ENCODE data around the gene PCSK1N.

The PCSK1N gene

DNA sequence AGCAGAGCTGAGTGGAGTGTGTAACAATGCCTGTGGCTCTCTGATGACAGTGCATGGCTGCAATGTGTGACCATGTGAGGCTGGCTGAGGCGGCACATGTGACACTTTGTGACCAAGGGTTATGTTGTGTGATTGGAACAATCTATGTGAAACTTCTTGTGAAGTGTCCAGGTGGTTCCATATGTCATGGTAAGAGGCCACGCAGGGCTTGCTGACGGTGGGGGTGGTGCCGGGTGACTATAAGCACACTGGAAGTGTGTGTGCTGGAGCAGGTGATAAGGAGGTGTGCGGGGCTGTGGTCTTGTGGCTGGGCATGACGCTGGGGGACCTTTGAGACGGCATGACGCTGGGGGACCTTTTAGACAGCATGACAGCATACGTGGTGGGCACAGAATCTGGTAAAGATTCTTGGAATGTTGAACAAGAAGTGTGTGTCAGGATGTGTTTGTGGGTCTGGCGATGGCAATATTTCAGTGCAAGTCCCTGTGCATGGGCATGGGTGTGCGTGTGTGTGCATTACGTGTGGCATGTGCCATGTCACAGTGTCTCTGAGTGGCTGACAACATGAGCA lies 41.0 kb downstream of the PCSK1N start:
- in situ Hi-C loops (cut with HindIII; ENCODE audit: low pct_unique_long_range_greater_than_20kb, low sequenced_read_pairs) = no loop called here
- no peak for TF ChIP-seq JUND (IDR thresholded peaks at IDR 0.05; ENCODE audit: low read depth)
- DNase-seq (ENCODE audit: low read depth in 1 of 2, low spot score in 1 of 2) = no peak

DNA sequence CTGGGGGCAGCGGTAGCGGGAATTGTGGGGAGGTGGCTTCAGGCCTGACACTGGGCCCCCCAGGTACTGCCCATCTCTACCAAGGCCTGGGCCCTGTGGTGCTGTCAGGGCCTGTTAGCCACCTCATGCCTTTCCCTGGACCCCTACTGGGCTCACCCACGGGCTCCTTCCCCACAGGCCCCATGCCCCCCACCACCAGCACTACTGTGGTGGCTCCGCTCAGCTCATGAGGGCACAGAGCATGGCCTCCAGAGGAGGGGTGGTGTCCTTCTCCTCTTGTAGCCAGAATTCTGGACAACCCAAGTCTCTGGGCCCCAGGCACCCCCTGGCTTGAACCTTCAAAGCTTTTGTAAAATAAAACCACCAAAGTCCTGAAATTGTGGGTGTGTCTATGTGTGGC lies 41.5 kb downstream of the PCSK1N start:
- DNase-seq (ENCODE audit: low read depth in 1 of 2, low spot score in 1 of 2) = no peak
- in situ Hi-C loops (cut with HindIII; ENCODE audit: low pct_unique_long_range_greater_than_20kb, low sequenced_read_pairs) = no loop called here
- no peak for TF ChIP-seq JUND (IDR thresholded peaks at IDR 0.05; ENCODE audit: low read depth)

DNA sequence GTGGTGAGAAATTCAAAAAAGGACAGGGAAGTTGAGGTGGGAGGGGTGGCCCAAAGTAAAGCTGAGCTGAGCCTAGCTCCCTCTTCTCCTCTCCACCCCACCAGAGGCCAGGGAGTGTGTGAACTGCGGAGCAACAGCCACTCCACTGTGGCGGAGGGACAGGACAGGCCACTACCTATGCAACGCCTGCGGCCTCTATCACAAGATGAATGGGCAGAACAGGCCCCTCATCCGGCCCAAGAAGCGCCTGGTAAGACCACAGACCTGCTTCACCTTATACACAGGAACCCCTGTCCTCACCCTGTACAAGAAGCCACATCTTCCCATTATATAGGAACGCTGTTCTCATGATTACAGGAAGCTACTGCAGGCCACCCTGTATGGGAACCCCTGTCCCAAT lies 43.2 kb downstream of the PCSK1N start:
- in situ Hi-C loops (cut with HindIII; ENCODE audit: low pct_unique_long_range_greater_than_20kb, low sequenced_read_pairs) = no loop called here
- TF ChIP-seq JUND (IDR thresholded peaks at IDR 0.05; ENCODE audit: low read depth) = no peak
- no peak for DNase-seq (ENCODE audit: low read depth in 1 of 2, low spot score in 1 of 2)

- in situ Hi-C loops (cut with HindIII; ENCODE audit: low pct_unique_long_range_greater_than_20kb, low sequenced_read_pairs) = no loop called here
- DNase-seq (ENCODE audit: low read depth in 1 of 2, low spot score in 1 of 2) = no peak
- TF ChIP-seq JUND (IDR thresholded peaks at IDR 0.05; ENCODE audit: low read depth) = no peak
Measured at GRCh38 chrX:48791063-48791820, 44.2 kb downstream of the PCSK1N start.

DNA sequence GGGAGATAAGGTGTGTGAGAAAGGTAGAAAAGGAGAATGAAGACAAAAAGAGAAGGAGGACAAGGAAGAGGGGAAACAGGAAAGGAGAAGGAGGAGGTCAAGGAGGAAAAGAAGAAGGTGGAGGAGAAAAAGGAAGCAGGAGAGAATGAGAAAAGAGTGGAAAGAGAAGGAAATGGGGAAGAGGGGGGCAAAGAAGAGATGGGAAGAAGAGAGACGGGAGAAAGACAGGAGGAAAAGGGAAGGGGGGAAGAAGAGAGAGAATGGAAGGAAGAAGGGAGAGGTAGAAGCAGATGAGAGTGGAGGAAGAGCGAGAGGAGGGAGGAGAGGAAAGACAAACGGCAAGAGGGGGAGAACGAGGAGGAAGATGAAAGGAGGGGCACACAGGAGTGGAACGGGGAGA lies 44.9 kb downstream of the PCSK1N start:
- no peak for DNase-seq (ENCODE audit: low read depth in 1 of 2, low spot score in 1 of 2)
- in situ Hi-C loops (cut with HindIII; ENCODE audit: low pct_unique_long_range_greater_than_20kb, low sequenced_read_pairs) = no loop called here
- TF ChIP-seq JUND (IDR thresholded peaks at IDR 0.05; ENCODE audit: low read depth) = no peak

- in situ Hi-C loops (cut with HindIII; ENCODE audit: low pct_unique_long_range_greater_than_20kb, low sequenced_read_pairs) = no loop called here
- TF ChIP-seq JUND (IDR thresholded peaks at IDR 0.05; ENCODE audit: low read depth) = no peak
- no peak for DNase-seq (ENCODE audit: low read depth in 1 of 2, low spot score in 1 of 2)
Measured at GRCh38 chrX:48789366-48790220, 45.8 kb downstream of the PCSK1N start.

GRCh38 chrX:48787505-48788443 lies 47.6 kb downstream of the PCSK1N start:
- no peak for DNase-seq (ENCODE audit: low read depth in 1 of 2, low spot score in 1 of 2)
- no peak for TF ChIP-seq JUND (IDR thresholded peaks at IDR 0.05; ENCODE audit: low read depth)
- in situ Hi-C loops (cut with HindIII; ENCODE audit: low pct_unique_long_range_greater_than_20kb, low sequenced_read_pairs) = no loop called here

DNA sequence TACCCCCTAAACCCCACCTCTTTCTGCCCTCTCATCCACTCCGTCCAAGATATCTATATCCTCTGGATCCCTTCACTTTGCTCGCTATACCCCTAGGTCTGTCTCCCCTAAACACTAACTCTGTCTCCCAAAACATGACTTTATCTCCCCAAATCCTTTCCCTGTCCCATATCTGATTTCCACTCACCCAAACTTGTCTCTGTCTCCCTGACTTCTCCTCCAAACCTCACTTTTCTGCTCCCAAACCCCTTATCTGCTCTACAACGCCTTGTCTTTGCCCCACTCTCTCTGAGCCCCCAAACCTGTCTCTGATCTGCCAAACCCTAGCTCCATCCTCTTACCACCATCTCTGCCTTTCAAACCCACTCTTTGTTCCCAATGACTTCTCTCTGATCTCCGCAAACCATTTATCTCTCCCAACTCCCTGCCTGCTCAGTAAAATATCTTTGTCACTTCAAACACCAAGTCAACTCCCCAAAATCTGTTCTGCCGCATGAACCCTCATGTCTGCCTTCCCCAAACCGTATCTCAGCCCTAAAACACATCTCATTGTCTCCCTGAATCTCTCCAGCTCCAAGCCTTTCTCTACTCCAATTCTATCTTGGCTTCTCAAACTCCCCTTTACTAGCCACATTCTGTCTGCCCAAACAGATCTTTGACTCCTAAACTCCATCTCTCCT lies 48.4 kb downstream of the PCSK1N start:
- no peak for TF ChIP-seq JUND (IDR thresholded peaks at IDR 0.05; ENCODE audit: low read depth)
- DNase-seq (ENCODE audit: low read depth in 1 of 2, low spot score in 1 of 2) = no peak
- in situ Hi-C loops (cut with HindIII; ENCODE audit: low pct_unique_long_range_greater_than_20kb, low sequenced_read_pairs) = no loop called here

GRCh38 chrX:48786341-48786800 lies 49.0 kb downstream of the PCSK1N start, which contains the start of gene GATA1:
TSS of gene GATA1 (plus strand) at chrX:48786590. CDS start at chrX:48791110, 4,520 bp downstream.
- no peak for TF ChIP-seq JUND (IDR thresholded peaks at IDR 0.05; ENCODE audit: low read depth)
- DNase-seq (ENCODE audit: low read depth in 1 of 2, low spot score in 1 of 2) = no peak
- in situ Hi-C loops (cut with HindIII; ENCODE audit: low pct_unique_long_range_greater_than_20kb, low sequenced_read_pairs) = no loop called here

DNA sequence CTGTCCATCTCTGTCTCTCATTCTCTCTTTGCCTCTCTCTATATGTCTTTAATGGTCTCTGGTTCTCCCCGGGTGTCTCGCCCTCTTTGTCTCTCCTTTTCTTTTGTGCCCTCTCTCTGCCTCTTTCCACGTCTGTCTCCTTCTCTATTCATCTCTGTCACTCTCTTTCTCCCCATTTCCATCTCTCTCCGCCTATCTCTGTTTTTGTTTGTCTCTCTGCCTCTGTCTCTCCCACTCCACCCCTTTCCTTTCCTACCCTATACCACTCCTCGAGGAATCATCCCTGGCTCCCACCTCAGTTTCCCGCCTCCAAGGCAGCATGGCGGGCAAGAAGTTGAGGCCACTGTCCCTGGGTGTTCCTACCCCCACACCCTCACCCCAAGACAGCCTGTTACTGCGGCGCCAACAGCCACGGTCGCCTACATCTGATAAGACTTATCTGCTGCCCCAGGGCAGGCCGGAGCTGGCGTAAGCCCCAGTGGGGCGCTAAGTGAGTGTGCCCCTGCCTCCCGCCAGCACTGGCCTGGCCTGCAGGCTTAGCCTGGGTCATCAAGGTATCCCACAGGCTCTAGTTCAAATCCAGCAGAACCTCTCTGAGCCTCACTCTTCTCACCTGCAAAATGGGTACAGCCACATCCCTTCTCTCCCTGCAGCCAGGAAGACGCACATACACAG lies 49.7 kb downstream of the PCSK1N start:
- no peak for DNase-seq (ENCODE audit: low read depth in 1 of 2, low spot score in 1 of 2)
- in situ Hi-C loops (cut with HindIII; ENCODE audit: low pct_unique_long_range_greater_than_20kb, low sequenced_read_pairs) = no loop called here

GRCh38 chrX:48785186-48785539 lies 50.2 kb downstream of the PCSK1N start:
- TF ChIP-seq JUND (IDR thresholded peaks at IDR 0.05; ENCODE audit: low read depth) = no peak
- in situ Hi-C loops (cut with HindIII; ENCODE audit: low pct_unique_long_range_greater_than_20kb, low sequenced_read_pairs) = no loop called here
- no peak for DNase-seq (ENCODE audit: low read depth in 1 of 2, low spot score in 1 of 2)

More for the DNA sequence above, 49.7 kb downstream of the PCSK1N start:
- no peak for TF ChIP-seq JUND (IDR thresholded peaks at IDR 0.05; ENCODE audit: low read depth)

Data from T47D (cell line).